ENCODE data around the gene P2RX5.
A peak's percentile ranks its signal among the peaks of the same experiment; 100 is the strongest.
"Not testable (repeated sequence)": the region's sequence is repeated elsewhere in the genome, so short reads cannot be mapped to it uniquely, and the experiment has no call there.

The P2RX5 gene

DNA sequence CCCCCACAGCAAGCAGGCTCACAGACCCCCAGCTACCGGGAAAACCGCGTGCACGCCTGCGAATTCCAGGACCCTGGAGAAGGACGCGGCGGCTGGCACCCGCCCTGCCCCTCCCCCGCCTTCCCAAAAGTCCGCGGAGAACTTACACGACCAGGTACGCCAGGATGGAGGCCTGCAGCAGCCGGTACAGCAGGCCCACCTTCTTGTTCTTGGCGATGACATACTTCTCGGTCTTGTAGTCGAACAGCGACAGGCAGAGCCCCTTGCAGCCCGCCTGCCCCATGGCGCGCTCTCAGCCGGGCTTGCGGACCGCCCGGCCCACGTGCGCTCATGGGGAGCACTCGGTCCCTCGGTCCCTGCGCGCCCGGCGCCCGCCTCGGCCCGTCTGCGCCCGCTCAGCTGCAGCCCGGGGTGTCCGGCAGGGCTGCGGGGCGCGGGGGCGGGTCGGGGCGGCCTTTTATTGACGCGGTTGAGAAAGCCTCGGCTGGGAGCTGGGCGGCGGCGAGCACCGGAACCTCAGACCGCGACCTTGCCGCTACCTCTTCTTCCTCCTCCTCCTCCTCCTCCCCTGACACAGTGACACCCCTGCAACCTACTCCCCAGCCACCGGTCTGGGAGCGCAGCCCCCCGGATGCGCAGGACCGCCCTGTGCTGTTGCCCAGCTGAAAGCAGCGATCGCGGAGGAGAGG is at the start of gene P2RX5:
P2RX5 (minus strand) TSS at position 433 of the 689 bp plus-strand sequence; CDS start at position 283, 150 bp downstream.
- Mint-ChIP-seq H3K4me3 (peak within 1 kb of the TSS; percentile 96 to 98), H3K27me3 (no peaks in the 10 kb centered on the region), H3K27ac (peak within 1 kb of the TSS; percentile 95), H3K36me3 (peaks cover 9 to 18% of the 10 kb centered on the region in 2 donors), H3K9me3 (peaks cover 1 to 3% of the 10 kb centered on the region in 2 donors), H3K4me1 (peaks cover 23 to 92% of the 10 kb centered on the region in 2 donors)
- peak; percentile 48 for DNase-seq
- ATAC-seq (replicated peaks) = peak; percentile 42 to 59

DNA sequence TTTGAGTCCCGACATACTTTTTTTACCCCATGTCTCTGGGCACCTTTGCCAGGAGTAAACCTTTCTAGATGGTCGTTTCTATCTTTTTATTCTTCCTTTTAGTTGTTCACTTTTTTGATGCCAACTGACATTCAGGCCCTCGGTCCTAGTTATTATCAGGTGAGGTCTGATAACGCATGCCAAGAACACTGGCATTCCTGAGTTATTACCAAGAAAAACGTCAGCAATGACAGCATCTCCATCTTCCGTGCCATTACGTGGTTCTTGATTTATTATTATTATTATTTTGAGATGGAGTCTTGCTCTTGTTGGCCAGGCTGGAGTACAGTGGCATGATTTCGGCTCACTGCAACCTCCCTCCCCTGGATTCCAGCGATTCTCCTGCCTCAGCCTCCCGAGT is 49.1 kb upstream of the P2RX5 start:
- DNase-seq (no peak), ATAC-seq (replicated peaks) (no peak)
- Mint-ChIP-seq H3K36me3 (no peaks in the 10 kb centered on the region), H3K9me3 (peaks cover 0 to 2% of the 10 kb centered on the region in 2 donors), H3K4me3 (no peak overlapping the region), H3K4me1 (peaks cover 6 to 9% of the 10 kb centered on the region in 2 donors), H3K27me3 (peaks cover 6 to 7% of the 10 kb centered on the region in 2 donors), H3K27ac (no peak overlapping the region)

GRCh38 chr17:3744014-3744413 is 48.1 kb upstream of the P2RX5 start:
- H3K27me3 Mint-ChIP-seq = peaks cover 6% of the 10 kb centered on the region in 2 donors
- H3K4me3 Mint-ChIP-seq = no peak overlapping the region
- peaks cover 10 to 18% of the 10 kb centered on the region in 2 donors for H3K4me1 Mint-ChIP-seq
- no peak overlapping the region for H3K27ac Mint-ChIP-seq
- ATAC-seq (replicated peaks) (no peak), DNase-seq (no peak)
- H3K9me3 Mint-ChIP-seq = peaks cover 0 to 2% of the 10 kb centered on the region in 2 donors
- no peaks in the 10 kb centered on the region for H3K36me3 Mint-ChIP-seq

GRCh38 chr17:3740611-3741073 is 44.7 kb upstream of the P2RX5 start:
- H3K9me3 Mint-ChIP-seq = peaks cover 0 to 2% of the 10 kb centered on the region in 2 donors

GRCh38 chr17:3739422-3740124 is 43.6 kb upstream of the P2RX5 start:
- Mint-ChIP-seq H3K36me3 (no peaks in the 10 kb centered on the region), H3K27me3 (no peaks in the 10 kb centered on the region), H3K9me3 (peaks cover 0 to 2% of the 10 kb centered on the region in 2 donors), H3K27ac (no peak overlapping the region), H3K4me1 (peaks cover 20 to 43% of the 10 kb centered on the region in 2 donors), H3K4me3 (no peak overlapping the region)
- ATAC-seq (replicated peaks) (no peak), DNase-seq (no peak)

More at GRCh38 chr17:3740611-3741073, 44.7 kb upstream of the P2RX5 start:
- Mint-ChIP-seq H3K4me1 (peaks cover 20 to 42% of the 10 kb centered on the region in 2 donors), H3K27me3 (no peaks in the 10 kb centered on the region), H3K36me3 (no peaks in the 10 kb centered on the region), H3K27ac (peak overlapping the region; percentile 82), H3K4me3 (no peak overlapping the region)
- ATAC-seq (replicated peaks) (peak; percentile 73 to 76), DNase-seq (peak; percentile 27)

- Mint-ChIP-seq H3K4me1 (peaks cover 21 to 50% of the 10 kb centered on the region in 2 donors), H3K36me3 (no peaks in the 10 kb centered on the region), H3K4me3 (no peak overlapping the region), H3K9me3 (peaks cover 0 to 2% of the 10 kb centered on the region in 2 donors), H3K27ac (peak overlapping the region; percentile 31), H3K27me3 (no peaks in the 10 kb centered on the region)
- DNase-seq (no peak), ATAC-seq (replicated peaks) (peak in 1 of 2 donors; percentile 23)
Measured at GRCh38 chr17:3738562-3739295, 42.8 kb upstream of the P2RX5 start.

- Mint-ChIP-seq H3K4me3 (no peak overlapping the region), H3K9me3 (no peaks in the 10 kb centered on the region), H3K27me3 (no peaks in the 10 kb centered on the region), H3K36me3 (peaks cover 0 to 2% of the 10 kb centered on the region in 2 donors), H3K4me1 (peaks cover 28 to 59% of the 10 kb centered on the region in 2 donors), H3K27ac (no peak overlapping the region)
- ATAC-seq (replicated peaks) (no peak), DNase-seq (no peak)
Measured at GRCh38 chr17:3735515-3735914, 39.6 kb upstream of the P2RX5 start.

GRCh38 chr17:3734911-3735276 is 38.9 kb upstream of the P2RX5 start:
- not testable (repeated sequence) for H3K36me3 Mint-ChIP-seq; H3K4me3 Mint-ChIP-seq; DNase-seq; H3K27ac Mint-ChIP-seq; ATAC-seq (replicated peaks); H3K27me3 Mint-ChIP-seq; H3K9me3 Mint-ChIP-seq
- H3K4me1 Mint-ChIP-seq = peaks cover 29 to 54% of the 10 kb centered on the region in 2 donors

DNA sequence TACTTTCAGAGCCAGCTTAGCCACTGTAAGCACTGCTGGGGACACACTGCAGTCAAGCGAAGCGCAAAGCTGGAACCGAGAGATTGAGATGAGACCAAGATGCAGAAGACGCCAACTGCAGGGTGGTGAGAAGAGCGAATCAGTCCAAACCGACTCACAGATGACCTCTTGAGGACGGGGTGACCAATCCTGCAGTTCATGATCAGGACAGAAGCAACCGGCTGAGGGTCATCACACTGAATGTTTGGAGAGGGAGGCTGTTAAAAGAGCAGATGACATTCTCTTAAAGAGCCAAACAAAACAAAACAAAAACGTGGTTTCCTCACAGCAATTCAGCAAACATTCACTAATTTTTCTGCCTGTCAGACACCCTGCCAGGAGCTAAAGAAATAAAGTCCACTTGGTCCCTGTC is 36.3 kb upstream of the P2RX5 start:
- Mint-ChIP-seq H3K4me1 (peaks cover 20 to 36% of the 10 kb centered on the region in 2 donors), H3K27ac (peak overlapping the region; percentile 65), H3K27me3 (no peaks in the 10 kb centered on the region), H3K9me3 (no peaks in the 10 kb centered on the region), H3K4me3 (peak overlapping the region in 1 of 2 donors; percentile 6), H3K36me3 (peaks cover 0 to 7% of the 10 kb centered on the region in 2 donors)
- DNase-seq (peak; percentile 23), ATAC-seq (replicated peaks) (peak; percentile 70 to 93)

DNA sequence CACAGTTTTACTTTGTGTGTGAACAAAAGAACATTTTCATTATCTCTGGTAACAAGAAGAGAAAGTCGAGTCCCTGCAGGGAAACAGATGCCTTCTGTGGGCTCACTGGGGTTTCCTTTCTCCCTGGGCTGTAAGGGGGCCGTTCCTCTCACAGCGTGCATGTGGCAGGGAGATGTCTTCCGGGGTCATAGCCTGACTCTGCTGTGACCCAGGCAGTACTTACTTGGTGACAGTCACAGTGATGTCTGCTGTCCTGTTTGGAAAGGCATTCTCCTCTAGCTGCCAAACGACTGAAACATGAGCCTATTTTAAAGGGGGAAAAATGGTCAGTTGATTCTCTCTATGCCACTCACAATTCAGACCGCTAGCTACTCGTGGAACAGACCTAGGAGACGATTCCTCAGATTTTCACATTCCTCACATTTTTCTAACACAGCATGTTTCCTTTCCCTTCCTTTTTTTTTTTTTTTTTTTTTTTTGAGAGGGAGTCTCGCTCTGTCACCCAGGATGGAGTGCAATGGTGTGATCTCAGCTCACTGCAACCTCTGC is 35.0 kb upstream of the P2RX5 start:
- Mint-ChIP-seq H3K9me3 (no peaks in the 10 kb centered on the region), H3K27ac (no peak overlapping the region)

DNA sequence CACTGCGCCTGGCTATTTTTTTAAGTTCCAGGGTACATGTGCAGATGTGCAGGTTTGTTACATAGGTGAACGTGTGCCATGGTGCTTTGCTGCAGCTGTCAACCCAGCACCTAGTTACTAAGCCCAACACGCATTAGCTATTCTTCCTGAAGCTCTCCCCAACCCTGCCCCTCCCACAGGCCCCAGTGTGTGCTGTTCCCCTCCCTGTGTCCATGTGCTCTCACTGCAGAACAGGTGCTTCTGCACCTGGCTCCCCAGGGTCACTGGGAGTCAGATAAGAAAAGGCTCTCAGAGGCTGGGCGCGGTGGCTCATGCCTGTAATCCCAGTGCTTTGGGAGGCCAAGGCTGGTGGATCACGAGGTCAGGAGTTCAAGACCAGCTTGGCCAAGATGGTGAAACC is 33.9 kb upstream of the P2RX5 start:
- H3K27ac Mint-ChIP-seq = no peak overlapping the region
- peaks cover 20 to 37% of the 10 kb centered on the region in 2 donors for H3K4me1 Mint-ChIP-seq
- ATAC-seq (replicated peaks) (no peak), DNase-seq (no peak)
- H3K36me3 Mint-ChIP-seq = peaks cover 3 to 11% of the 10 kb centered on the region in 2 donors
- no peak overlapping the region for H3K4me3 Mint-ChIP-seq
- H3K27me3 Mint-ChIP-seq = no peaks in the 10 kb centered on the region
- H3K9me3 Mint-ChIP-seq = no peaks in the 10 kb centered on the region

More for the DNA sequence above, 35.0 kb upstream of the P2RX5 start:
- Mint-ChIP-seq H3K36me3 (peaks cover 3 to 11% of the 10 kb centered on the region in 2 donors), H3K27me3 (no peaks in the 10 kb centered on the region), H3K4me1 (peaks cover 20 to 36% of the 10 kb centered on the region in 2 donors), H3K4me3 (no peak overlapping the region)
- ATAC-seq (replicated peaks) (no peak), DNase-seq (no peak)

GRCh38 chr17:3728099-3728498 is 32.1 kb upstream of the P2RX5 start:
- not testable (repeated sequence) for H3K4me3 Mint-ChIP-seq; DNase-seq; H3K27me3 Mint-ChIP-seq; H3K27ac Mint-ChIP-seq; H3K9me3 Mint-ChIP-seq; ATAC-seq (replicated peaks)
- Mint-ChIP-seq H3K36me3 (peaks cover 7 to 16% of the 10 kb centered on the region in 2 donors), H3K4me1 (peaks cover 23 to 35% of the 10 kb centered on the region in 2 donors)

- no peaks in the 10 kb centered on the region for H3K27me3 Mint-ChIP-seq
- peak; percentile 31 to 43 for ATAC-seq (replicated peaks)
- peak overlapping the region; percentile 7 for H3K27ac Mint-ChIP-seq
- no peak for DNase-seq
- peaks cover 13 to 23% of the 10 kb centered on the region in 2 donors for H3K36me3 Mint-ChIP-seq
- peaks cover 24 to 40% of the 10 kb centered on the region in 2 donors for H3K4me1 Mint-ChIP-seq
- H3K4me3 Mint-ChIP-seq = peak overlapping the region; percentile 22 to 27
- no peaks in the 10 kb centered on the region for H3K9me3 Mint-ChIP-seq
Measured at GRCh38 chr17:3727041-3727440, 31.1 kb upstream of the P2RX5 start.
